GM12878 (cell line): Measurements from ENCODE around the gene ATOSB. TPM values are rescaled to one million over a fixed set of nuclear protein-coding genes. Genes with fewer than 3 reads are reported as not detected.

Experiments used
- ATAC-seq: fragments of 200-7000 bp; cut with Tn5 transposase; 3 replicates; pipeline ENCODE4 v1.9.1; 2020; ENCODE audit warnings: mild to moderate bottlenecking, moderate library complexity
- BruUV-seq: library from RNA; stranded (reverse); fragments of 400-500 nt; replicated peaks from 2 replicates; lab custom pipeline; 2021; lab: Mats Ljungman, UMichigan
- CTCF ChIA-PET: fragments of 300-600 bp; sonication (Branson Sonifier 250); formaldehyde crosslinking; extraction: SDS; loops from one replicate; lab custom pipeline; 2021; ENCODE audit warnings: inconsistent platforms; lab: Yijun Ruan, JAX
- POLR2A ChIA-PET: fragments of 350-600 bp; formaldehyde crosslinking; extraction: SDS; loops from one replicate; lab custom pipeline; 2021; ENCODE audit warnings: inconsistent platforms; lab: Charles Lee
- RAD21 ChIA-PET: fragments of 300-600 bp; sonication (Branson Sonifier 250); formaldehyde crosslinking; loops from one replicate; lab custom pipeline; 2023; ENCODE audit warnings: antibody characterized with exemption; ENCODE audit not compliant: unreplicated experiment; lab: Charles Lee
- SMC1A ChIA-PET: fragments of 300-600 bp; sonication (Branson Sonifier 250); formaldehyde crosslinking; loops from one replicate; lab custom pipeline; 2023; ENCODE audit not compliant: unreplicated experiment, uncharacterized antibody; lab: Charles Lee
- DNase-seq: peaks from one replicate; pipeline ENCODE4 v3.0.0-alpha.2; 2011; ENCODE audit warnings: low read depth, low spot score
- FAIRE-seq: peaks from 3 replicates; lab custom pipeline; 2011; peaks lifted over from hg19 to GRCh38; lab: Jason Lieb, UNC
- H2AFZ ChIP-seq: 2 replicates; pipeline ENCODE4 v1.6.0; 2011; ENCODE audit warnings: low read depth, low read length, control low read depth; ENCODE audit not compliant: control insufficient read depth
- H3K27ac ChIP-seq: 2 replicates; pipeline ENCODE4 v1.5.1; 2011; ENCODE audit warnings: control low read depth; ENCODE audit not compliant: control insufficient read depth, insufficient read depth
- H3K27me3 ChIP-seq, 2 experiments: replicated peaks in 1 of 2; 2 replicates each; pipeline versions ENCODE4 v1.6.0 to v1.6.1; 2011; ENCODE audit warnings: low read length in 1 of 2; ENCODE audit not compliant: control insufficient read depth in 2 of 2, insufficient read depth in 2 of 2
- H3K36me3 ChIP-seq, 2 experiments: 2 replicates each; pipeline ENCODE4 v1.5.1; 2011; ENCODE audit warnings: low read length in 1 of 2; ENCODE audit not compliant: control insufficient read depth in 2 of 2, insufficient read depth in 2 of 2
- H3K4me1 ChIP-seq: 2 replicates; pipeline ENCODE4 v1.6.1; 2011; ENCODE audit warnings: mild to moderate bottlenecking, low read length, moderate library complexity, mixed read lengths; ENCODE audit not compliant: control insufficient read depth, insufficient read depth
- H3K4me2 ChIP-seq: 2 replicates; pipeline ENCODE4 v1.6.0; 2011; ENCODE audit warnings: control low read depth; ENCODE audit not compliant: control insufficient read depth, insufficient read depth
- H3K4me3 ChIP-seq: fragments of 200-600 bp; sonication (generic); 2 replicates; pipeline ENCODE4 v1.5.1; 2016
- H3K79me2 ChIP-seq: 2 replicates; pipeline ENCODE4 v1.6.0; 2011; ENCODE audit warnings: low read length; ENCODE audit not compliant: control insufficient read depth, insufficient read depth
- H3K9ac ChIP-seq: 2 replicates; pipeline ENCODE4 v1.8.0; 2011; ENCODE audit warnings: low read length, control low read depth, mixed read lengths; ENCODE audit not compliant: control insufficient read depth, insufficient read depth
- H3K9me3 ChIP-seq: replicated peaks from 3 replicates; pipeline ENCODE4 v1.5.1; 2011; ENCODE audit warnings: mild to moderate bottlenecking, low read length; ENCODE audit not compliant: control insufficient read depth, insufficient read depth
- H4K20me1 ChIP-seq: 2 replicates; pipeline ENCODE4 v1.6.0; 2011; ENCODE audit not compliant: control insufficient read depth, insufficient read depth
- BRCA1 ChIP-seq: IDR thresholded peaks from 2 replicates; pipeline ENCODE4 v1.6.1; 2011; ENCODE audit warnings: low read depth, low read length, improper control_type of control experiment
- CBX3 ChIP-seq: fragments of 200-600 bp; sonication (generic); IDR thresholded peaks from 2 replicates; pipeline ENCODE4 v1.6.1; 2016; ENCODE audit warnings: low read depth, borderline replicate concordance
- CHD1 ChIP-seq: IDR thresholded peaks from 2 replicates; pipeline ENCODE4 v1.6.1; 2012; ENCODE audit warnings: low read depth, low read length, improper control_type of control experiment
- CHD2 ChIP-seq: IDR thresholded peaks from 2 replicates; pipeline ENCODE4 v1.6.1; 2011; ENCODE audit warnings: low read depth, low read length, improper control_type of control experiment, borderline replicate concordance
- KAT2A ChIP-seq: conservative IDR thresholded peaks from 2 replicates; pipeline ENCODE4 v1.6.1; 2011; ENCODE audit warnings: low read depth, low read length; ENCODE audit not compliant: control insufficient read depth
- MTA2 ChIP-seq: fragments of 450-650 bp; IDR thresholded peaks from 2 replicates; pipeline ENCODE4 v1.6.1; 2016; ENCODE audit warnings: low read depth, mild to moderate bottlenecking, moderate library complexity
- MTA3 ChIP-seq: IDR thresholded peaks from 2 replicates; pipeline ENCODE4 v1.6.1; 2012; ENCODE audit warnings: low read length, inconsistent platforms, borderline replicate concordance
- NR2C2 ChIP-seq: IDR thresholded peaks from 2 replicates; pipeline ENCODE4 v1.6.1; 2011; ENCODE audit warnings: borderline replicate concordance, low read depth; ENCODE audit not compliant: control insufficient read depth, insufficient read length
- RAD21 ChIP-seq: IDR thresholded peaks from 2 replicates; pipeline ENCODE4 v1.6.1; 2011; ENCODE audit warnings: mild to moderate bottlenecking, low read depth, low read length, moderate library complexity; ENCODE audit not compliant: insufficient read depth
- SMAD5 ChIP-seq: IDR thresholded peaks from 2 replicates; pipeline ENCODE4 v1.6.1; 2016; ENCODE audit warnings: antibody characterized with exemption, low read depth
- SMC3 ChIP-seq: IDR thresholded peaks from 2 replicates; pipeline ENCODE4 v1.6.1; 2011; ENCODE audit warnings: low read length, improper control_type of control experiment, borderline replicate concordance
- STAT1 ChIP-seq: fragments of 450-650 bp; conservative IDR thresholded peaks from 2 replicates; pipeline ENCODE4 v1.6.1; 2014; ENCODE audit warnings: antibody characterized with exemption, mild to moderate bottlenecking
- TCF7 ChIP-seq: IDR thresholded peaks from 2 replicates; pipeline ENCODE4 v1.6.1; 2014; ENCODE audit warnings: antibody characterized with exemption, borderline replicate concordance
- ZNF274 ChIP-seq: IDR thresholded peaks from one replicate; pipeline ENCODE4 v1.8.0; 2011; ENCODE audit not compliant: insufficient read length, insufficient read depth
- WGBS: methylation state at CpG from one replicate; pipeline ENCODE4 v1.1.6; 2016; ENCODE audit warnings: low lambda C conversion rate; ENCODE audit not compliant: insufficient replicate concordance, insufficient coverage; ENCODE audit errors: missing lambda C conversion rate; 5-methylcytosine and 5-hydroxymethylcytosine counted together
- in situ Hi-C: fragments of 300-500 bp; cut with MboI; formaldehyde crosslinking; loops from 9 replicates; pipeline ENCODE4 v1.14.3; 2018; ENCODE audit warnings: mixed read lengths
- intact Hi-C: fragments of 100-400 bp; cut with micrococcal nuclease; formaldehyde crosslinking; loops from one replicate; pipeline ENCODE4 v1.14.2; 2022; ENCODE audit not compliant: unreplicated experiment
- polyA plus RNA-seq, 11 experiments: library from polyadenylated mRNA; depleted of rRNA in 4 of 11; unstranded in 6 of 11; stranded (reverse) in 5 of 11; fragments of >200 nt; fragmentation: Nextera tagmentation in 4 of 11; fragmentation: Illumina TruSeq in 1 of 11; extraction: Ambion mirVana in 4 of 11; extraction: Trizol in 1 of 11; gene quantifications; 1 replicate in 1 of 11; 2 replicates in 10 of 11; pipeline versions ENCODE4 v1.2.1 to v1.2.3, GENCODE V29; 2011 to 2016; ENCODE audit warnings: inconsistent platforms in 2 of 11, missing spikeins in 2 of 11, low read depth in 1 of 11
- total RNA-seq, 4 experiments: library from RNA; depleted of rRNA in 3 of 4; stranded (reverse); fragments of >200 nt in 3 of 4; fragmentation: Illumina TruSeq in 1 of 4; extraction: Trizol in 1 of 4; gene quantifications; 2 replicates each; pipeline versions ENCODE4 v1.2.1 to v1.2.3, GENCODE V29; 2013 to 2021
- TF ChIP-seq, protein P1 (sequence below): fragments of 150-350 bp; IDR thresholded peaks from 2 replicates; pipeline ENCODE4 v1.6.1; 2014; ENCODE audit warnings: mild to moderate bottlenecking, low read depth, low read length
- TF ChIP-seq, protein P2 (sequence below): fragments of 450-650 bp; formaldehyde crosslinking; IDR thresholded peaks from 2 replicates; pipeline ENCODE4 v1.4.0; 2020; ENCODE audit warnings: mild to moderate bottlenecking, moderate library complexity

ATOSB gene
- total and polyA plus RNA-seq, 10 of the 15 experiments (the other 5 are each of a cell fraction or from before 2014, with no cell fraction given) = 0.60 to 5.4 (median 2.5) TPM

DNA sequence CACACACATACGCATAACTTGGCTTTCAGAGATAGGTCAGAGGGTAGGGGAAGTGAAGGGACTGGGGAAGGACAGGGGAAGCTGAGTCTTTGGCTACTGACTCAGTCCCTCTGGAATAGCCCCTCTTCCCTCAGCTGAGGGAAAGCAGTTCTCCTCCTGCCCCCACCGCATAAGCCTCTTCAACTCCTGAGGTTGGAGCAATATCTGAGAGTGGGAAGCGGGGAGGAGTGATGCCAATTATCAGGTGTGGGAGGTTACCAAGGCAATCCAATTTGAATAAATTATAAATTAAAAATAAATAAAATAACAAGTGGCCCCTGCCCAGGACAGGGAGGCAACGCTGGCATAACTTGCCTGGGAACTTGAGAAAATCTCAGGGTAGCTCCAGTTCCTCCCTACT lies 11.1 kb downstream of the ATOSB start:
- ChIA-PET SMC1A (interaction anchor here (1.8 kb wide), 1 partner anchor 10 kb away, joined by 5 read pairs; no protein-coding TSS in a partner anchor), RAD21 (interaction anchor here (1.0 kb wide), 1 partner anchor 205 kb away, joined by 3 read pairs; no protein-coding TSS in a partner anchor), CTCF (interaction anchor here (1.0 to 1.1 kb wide), 2 partner anchors 206 to 499 kb away, joined by 3 read pairs; no protein-coding TSS in a partner anchor), POLR2A (interaction anchor here (3.5 kb wide), 1 partner anchor 10 kb away, joined by 27 read pairs; the partner anchor contains the start of gene ATOSB)
- no peak for ATAC-seq
- Histone ChIP-seq H3K27ac (no peak overlapping the region), H3K4me2 (no peak overlapping the region), H3K9me3 (no peaks in the 10 kb centered on the region), H2AFZ (no peak overlapping the region), H3K27me3 (no peaks in the 10 kb centered on the region), H3K4me3 (no peak overlapping the region), H3K36me3 (peaks cover 9 to 15% of the 10 kb centered on the region in 2 experiments), H3K9ac (no peak overlapping the region), H3K4me1 (peaks cover 5% of the 10 kb centered on the region), H4K20me1 (no peaks in the 10 kb centered on the region), H3K79me2 (peaks cover 14% of the 10 kb centered on the region)
- intact Hi-C loops = no loop called here
- in situ Hi-C loops = loop anchor here (10.0 kb wide), 2 partner anchors 630 to 710 kb away; partner anchors contain the start of genes CREB3, HINT2, SPAG8 and TLN1
- TF ChIP-seq CHD2 (no peak), MTA3 (no peak), SMAD5 (no peak), SMC3 (no peak), KAT2A (no peak), MTA2 (no peak), CBX3 (no peak), NR2C2 (no peak), RAD21 (no peak), CHD1 (no peak), ZNF274 (no peak), STAT1 (no peak), BRCA1 (no peak), TCF7 (no peak)
- TF ChIP-seq, protein P1, sequence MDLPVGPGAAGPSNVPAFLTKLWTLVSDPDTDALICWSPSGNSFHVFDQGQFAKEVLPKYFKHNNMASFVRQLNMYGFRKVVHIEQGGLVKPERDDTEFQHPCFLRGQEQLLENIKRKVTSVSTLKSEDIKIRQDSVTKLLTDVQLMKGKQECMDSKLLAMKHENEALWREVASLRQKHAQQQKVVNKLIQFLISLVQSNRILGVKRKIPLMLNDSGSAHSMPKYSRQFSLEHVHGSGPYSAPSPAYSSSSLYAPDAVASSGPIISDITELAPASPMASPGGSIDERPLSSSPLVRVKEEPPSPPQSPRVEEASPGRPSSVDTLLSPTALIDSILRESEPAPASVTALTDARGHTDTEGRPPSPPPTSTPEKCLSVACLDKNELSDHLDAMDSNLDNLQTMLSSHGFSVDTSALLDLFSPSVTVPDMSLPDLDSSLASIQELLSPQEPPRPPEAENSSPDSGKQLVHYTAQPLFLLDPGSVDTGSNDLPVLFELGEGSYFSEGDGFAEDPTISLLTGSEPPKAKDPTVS = no peak
- TF ChIP-seq, protein P2, sequence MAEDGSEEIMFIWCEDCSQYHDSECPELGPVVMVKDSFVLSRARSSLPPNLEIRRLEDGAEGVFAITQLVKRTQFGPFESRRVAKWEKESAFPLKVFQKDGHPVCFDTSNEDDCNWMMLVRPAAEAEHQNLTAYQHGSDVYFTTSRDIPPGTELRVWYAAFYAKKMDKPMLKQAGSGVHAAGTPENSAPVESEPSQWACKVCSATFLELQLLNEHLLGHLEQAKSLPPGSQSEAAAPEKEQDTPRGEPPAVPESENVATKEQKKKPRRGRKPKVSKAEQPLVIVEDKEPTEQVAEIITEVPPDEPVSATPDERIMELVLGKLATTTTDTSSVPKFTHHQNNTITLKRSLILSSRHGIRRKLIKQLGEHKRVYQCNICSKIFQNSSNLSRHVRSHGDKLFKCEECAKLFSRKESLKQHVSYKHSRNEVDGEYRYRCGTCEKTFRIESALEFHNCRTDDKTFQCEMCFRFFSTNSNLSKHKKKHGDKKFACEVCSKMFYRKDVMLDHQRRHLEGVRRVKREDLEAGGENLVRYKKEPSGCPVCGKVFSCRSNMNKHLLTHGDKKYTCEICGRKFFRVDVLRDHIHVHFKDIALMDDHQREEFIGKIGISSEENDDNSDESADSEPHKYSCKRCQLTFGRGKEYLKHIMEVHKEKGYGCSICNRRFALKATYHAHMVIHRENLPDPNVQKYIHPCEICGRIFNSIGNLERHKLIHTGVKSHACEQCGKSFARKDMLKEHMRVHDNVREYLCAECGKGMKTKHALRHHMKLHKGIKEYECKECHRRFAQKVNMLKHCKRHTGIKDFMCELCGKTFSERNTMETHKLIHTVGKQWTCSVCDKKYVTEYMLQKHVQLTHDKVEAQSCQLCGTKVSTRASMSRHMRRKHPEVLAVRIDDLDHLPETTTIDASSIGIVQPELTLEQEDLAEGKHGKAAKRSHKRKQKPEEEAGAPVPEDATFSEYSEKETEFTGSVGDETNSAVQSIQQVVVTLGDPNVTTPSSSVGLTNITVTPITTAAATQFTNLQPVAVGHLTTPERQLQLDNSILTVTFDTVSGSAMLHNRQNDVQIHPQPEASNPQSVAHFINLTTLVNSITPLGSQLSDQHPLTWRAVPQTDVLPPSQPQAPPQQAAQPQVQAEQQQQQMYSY = no peak
- no peak for DNase-seq
- no TSS peak for BruUV-seq
- WGBS = 79% methylated on average over 4 of the region's 4 CpGs
- no peak for FAIRE-seq
